HG03469 (cell line): ENCODE measurements around the gene HERPUD2.
"Not testable (repeated sequence)": the region's sequence is repeated elsewhere in the genome, so short reads cannot be mapped to it uniquely, and the experiment has no call there.

Experiments used
- ATAC-seq: cut with Tn5 transposase; IDR thresholded peaks from one replicate; pipeline ENCODE4 v1.9.1; 2021; ENCODE audit warnings: mild to moderate bottlenecking, moderate library complexity, moderate number of reproducible peaks; ENCODE audit not compliant: unreplicated experiment

The HERPUD2 gene

GRCh38 chr7:35623381-35623780, 71.6 kb downstream of the HERPUD2 start:
- no peak for ATAC-seq

- no peak for ATAC-seq
Measured at GRCh38 chr7:35619863-35620262, 75.1 kb downstream of the HERPUD2 start.

GRCh38 chr7:35617041-35617440, 77.9 kb downstream of the HERPUD2 start:
- ATAC-seq = no peak

- ATAC-seq = no peak
Measured at GRCh38 chr7:35613150-35613549, 81.8 kb downstream of the HERPUD2 start.

GRCh38 chr7:35605760-35606159, 89.2 kb downstream of the HERPUD2 start:
- ATAC-seq = no peak

- ATAC-seq = no peak
Measured at GRCh38 chr7:35604595-35604994, 90.3 kb downstream of the HERPUD2 start.

GRCh38 chr7:35599645-35600044, 95.3 kb downstream of the HERPUD2 start:
- no peak for ATAC-seq

GRCh38 chr7:35599061-35599460, 95.9 kb downstream of the HERPUD2 start:
- ATAC-seq = no peak

GRCh38 chr7:35596061-35596460, 98.9 kb downstream of the HERPUD2 start:
- ATAC-seq = no peak

GRCh38 chr7:35593899-35594298, 101.0 kb downstream of the HERPUD2 start:
- ATAC-seq = no peak

- no peak for ATAC-seq
Measured at GRCh38 chr7:35588647-35589046, 106.3 kb downstream of the HERPUD2 start.

GRCh38 chr7:35584990-35585389, 109.9 kb downstream of the HERPUD2 start:
- ATAC-seq = no peak

GRCh38 chr7:35584533-35584932, 110.4 kb downstream of the HERPUD2 start:
- not testable (repeated sequence) for ATAC-seq
